Osteoblast (primary cell): ENCODE results near the gene TAS1R1. TPM values are rescaled to one million over a fixed set of nuclear protein-coding genes. Genes with fewer than 3 reads are reported as not detected.

Source experiments
- DNase-seq: peaks from one replicate; pipeline ENCODE4 v3.0.0; 2011; ENCODE audit warnings: low spot score, mixed read lengths; ENCODE audit not compliant: insufficient read length; ENCODE audit errors: missing footprints
- H2AFZ ChIP-seq: 2 replicates; pipeline ENCODE4 v1.6.0; 2011; ENCODE audit warnings: mild to moderate bottlenecking, low read length
- H3K27ac ChIP-seq: 2 replicates; pipeline ENCODE4 v1.5.1; 2011; ENCODE audit warnings: mild to moderate bottlenecking, low read depth, low read length, moderate library complexity
- H3K27me3 ChIP-seq: 2 replicates; pipeline ENCODE4 v1.6.0; 2012; ENCODE audit warnings: mild to moderate bottlenecking, control low read depth, inconsistent platforms, low read length, moderate library complexity; ENCODE audit not compliant: insufficient read depth
- H3K36me3 ChIP-seq: 2 replicates; pipeline ENCODE4 v1.5.1; 2011; ENCODE audit warnings: mild to moderate bottlenecking, low read length, control low read depth, moderate library complexity; ENCODE audit not compliant: insufficient read depth
- H3K4me1 ChIP-seq: 2 replicates; pipeline ENCODE4 v1.5.1; 2011; ENCODE audit warnings: mild to moderate bottlenecking, low read length, control low read depth, moderate library complexity; ENCODE audit not compliant: insufficient read depth
- H3K4me2 ChIP-seq: 2 replicates; pipeline ENCODE4 v1.6.0; 2011; ENCODE audit warnings: mild to moderate bottlenecking, low read length; ENCODE audit not compliant: insufficient read depth
- H3K4me3 ChIP-seq: fragments of 200-600 bp; sonication (generic); 3 replicates; pipeline ENCODE4 v1.5.1; 2012; ENCODE audit warnings: mild to moderate bottlenecking, low read length, inconsistent platforms; ENCODE audit not compliant: insufficient read depth
- H3K79me2 ChIP-seq: 2 replicates; pipeline ENCODE4 v1.6.0; 2012; ENCODE audit warnings: mild to moderate bottlenecking, low read length, control low read depth, inconsistent platforms; ENCODE audit not compliant: insufficient read depth
- H3K9me3 ChIP-seq: 2 replicates; pipeline ENCODE4 v1.5.1; 2011; ENCODE audit warnings: low read depth, low read length, control low read depth
- H4K20me1 ChIP-seq: 2 replicates; pipeline ENCODE4 v1.6.0; 2012; ENCODE audit warnings: mild to moderate bottlenecking, low read length, control low read depth; ENCODE audit not compliant: insufficient read depth
- total RNA-seq: library from RNA; depleted of rRNA; stranded (reverse); fragments of >200 nt; gene quantifications from 2 replicates; pipeline ENCODE4 v1.2.3, GENCODE V29; 2012
- TF ChIP-seq, protein P1 (sequence below): IDR thresholded peaks from 2 replicates; pipeline ENCODE4 v1.5.1; 2011; ENCODE audit warnings: mild to moderate bottlenecking, low read depth, low read length, moderate library complexity; ENCODE audit errors: extremely low read depth

The TAS1R1 gene
- total RNA-seq, 1 donor: under 0.01 TPM

DNA sequence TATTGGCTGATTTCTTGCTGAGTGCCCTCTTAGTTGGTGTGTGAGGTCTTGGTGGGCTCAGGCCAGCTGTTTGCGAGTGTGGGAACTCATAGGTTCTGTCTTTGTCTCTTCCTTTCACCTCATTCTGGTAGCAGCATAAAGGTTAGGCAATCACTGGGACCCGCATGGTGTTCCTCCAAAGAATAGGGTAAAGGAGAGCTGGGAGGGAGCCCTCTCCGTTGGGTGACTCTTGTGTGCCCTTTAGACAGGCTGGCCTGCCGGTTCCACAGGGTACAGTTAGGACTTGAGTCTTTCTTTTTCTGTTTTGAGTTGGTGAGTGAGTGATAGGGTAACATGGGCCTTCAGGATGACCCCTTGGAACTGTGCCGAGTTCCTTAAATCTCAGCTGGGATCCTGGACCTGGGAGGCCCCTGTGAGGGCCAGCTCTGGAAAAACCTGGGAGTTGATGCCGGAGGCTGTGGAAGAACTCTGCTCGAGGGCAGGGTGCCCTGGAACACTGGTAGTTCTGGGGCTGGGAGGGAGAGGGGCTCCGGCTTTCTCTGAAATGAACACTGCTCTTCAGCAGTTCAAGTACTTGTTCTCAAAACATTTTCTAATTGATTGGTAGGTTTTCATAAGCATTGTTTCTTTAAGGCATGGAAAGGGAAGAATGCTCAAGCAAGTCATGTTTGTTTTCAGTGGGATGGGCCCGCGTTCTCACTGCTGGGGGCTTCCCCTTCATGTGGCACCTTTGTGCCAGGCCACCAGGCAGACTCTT, 67.5 kb downstream of the TAS1R1 start:
- H3K4me2 ChIP-seq: no peak overlapping the region

DNA sequence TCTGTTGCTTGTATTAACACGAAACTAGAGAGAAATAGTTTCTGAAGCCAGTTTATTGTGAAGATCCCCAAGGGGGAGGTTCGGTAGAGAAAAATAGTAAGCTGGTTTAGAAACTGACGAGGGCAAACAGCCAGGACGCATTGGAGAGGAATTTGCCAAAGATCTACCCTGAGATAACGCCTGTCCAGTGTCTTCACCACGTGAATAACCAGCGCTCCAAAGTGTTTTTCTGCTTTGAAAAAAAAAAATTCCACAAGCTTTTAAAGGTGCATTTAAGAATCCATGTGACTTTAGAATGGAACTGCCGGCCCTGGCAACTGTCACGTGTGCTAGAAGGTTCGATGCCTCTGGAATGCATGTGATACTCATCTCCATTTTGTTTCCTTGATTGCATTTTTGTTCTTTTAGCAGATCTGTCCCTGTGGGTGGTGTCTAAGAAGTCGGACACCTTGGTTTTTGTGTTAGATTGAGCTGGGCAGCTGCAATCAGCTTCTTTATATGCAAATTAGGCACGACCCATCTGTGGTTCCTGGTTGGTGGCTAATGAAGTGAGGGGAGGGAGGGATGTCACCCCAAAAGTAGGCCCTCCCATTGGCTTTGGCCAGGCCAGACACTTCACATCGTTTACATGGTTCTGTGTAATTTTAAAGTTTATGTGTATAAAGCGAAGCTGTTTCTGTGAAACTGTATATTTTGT, 68.3 kb downstream of the TAS1R1 start:
- DNase-seq: peak; percentile 75
- TF ChIP-seq, protein P1, sequence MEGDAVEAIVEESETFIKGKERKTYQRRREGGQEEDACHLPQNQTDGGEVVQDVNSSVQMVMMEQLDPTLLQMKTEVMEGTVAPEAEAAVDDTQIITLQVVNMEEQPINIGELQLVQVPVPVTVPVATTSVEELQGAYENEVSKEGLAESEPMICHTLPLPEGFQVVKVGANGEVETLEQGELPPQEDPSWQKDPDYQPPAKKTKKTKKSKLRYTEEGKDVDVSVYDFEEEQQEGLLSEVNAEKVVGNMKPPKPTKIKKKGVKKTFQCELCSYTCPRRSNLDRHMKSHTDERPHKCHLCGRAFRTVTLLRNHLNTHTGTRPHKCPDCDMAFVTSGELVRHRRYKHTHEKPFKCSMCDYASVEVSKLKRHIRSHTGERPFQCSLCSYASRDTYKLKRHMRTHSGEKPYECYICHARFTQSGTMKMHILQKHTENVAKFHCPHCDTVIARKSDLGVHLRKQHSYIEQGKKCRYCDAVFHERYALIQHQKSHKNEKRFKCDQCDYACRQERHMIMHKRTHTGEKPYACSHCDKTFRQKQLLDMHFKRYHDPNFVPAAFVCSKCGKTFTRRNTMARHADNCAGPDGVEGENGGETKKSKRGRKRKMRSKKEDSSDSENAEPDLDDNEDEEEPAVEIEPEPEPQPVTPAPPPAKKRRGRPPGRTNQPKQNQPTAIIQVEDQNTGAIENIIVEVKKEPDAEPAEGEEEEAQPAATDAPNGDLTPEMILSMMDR: no peak
- Histone ChIP-seq H3K27ac (no peak overlapping the region), H3K36me3 (peaks cover 55% of the 10 kb centered on the region), H3K4me3 (no peak overlapping the region), H3K27me3 (no peaks in the 10 kb centered on the region), H3K4me1 (peaks cover 9% of the 10 kb centered on the region), H3K9me3 (no peaks in the 10 kb centered on the region), H3K4me2 (no peak overlapping the region), H3K79me2 (peaks cover 84% of the 10 kb centered on the region), H4K20me1 (peaks cover 49% of the 10 kb centered on the region), H2AFZ (no peak overlapping the region)

More for the DNA sequence above, 67.5 kb downstream of the TAS1R1 start:
- no peaks in the 10 kb centered on the region for H3K9me3 ChIP-seq
- TF ChIP-seq, protein P1: no peak
- peaks cover 84% of the 10 kb centered on the region for H3K79me2 ChIP-seq
- peaks cover 57% of the 10 kb centered on the region for H4K20me1 ChIP-seq
- peaks cover 9% of the 10 kb centered on the region for H3K4me1 ChIP-seq
- no peak overlapping the region for H2AFZ ChIP-seq
- H3K27ac ChIP-seq: no peak overlapping the region
- no peaks in the 10 kb centered on the region for H3K27me3 ChIP-seq
- H3K36me3 ChIP-seq: peaks cover 57% of the 10 kb centered on the region
- DNase-seq: peak; percentile 72
- no peak overlapping the region for H3K4me3 ChIP-seq

GRCh38 chr1:6624710-6625583, 69.8 kb downstream of the TAS1R1 start, which contains the start of gene THAP3:
Gene THAP3 (plus strand): TSS chr1:6624868. CDS start chr1:6625219, 351 bp downstream.
- H3K79me2 ChIP-seq: peaks cover 82% of the 10 kb centered on the region

More at GRCh38 chr1:6624710-6625583, 69.8 kb downstream of the TAS1R1 start, which contains the start of gene THAP3:
- peaks cover 61% of the 10 kb centered on the region for H3K36me3 ChIP-seq
- H3K4me2 ChIP-seq: peak within 1 kb of the TSS; percentile 81
- peaks cover 9% of the 10 kb centered on the region for H3K4me1 ChIP-seq
- peaks cover 46% of the 10 kb centered on the region for H4K20me1 ChIP-seq
- peak within 1 kb of the TSS; percentile 76 for H3K4me3 ChIP-seq
- no peaks in the 10 kb centered on the region for H3K27me3 ChIP-seq
- H2AFZ ChIP-seq: peak within 1 kb of the TSS; percentile 81
- H3K27ac ChIP-seq: peak within 1 kb of the TSS; percentile 70
- DNase-seq: peak; percentile 99
- H3K9me3 ChIP-seq: no peaks in the 10 kb centered on the region
- TF ChIP-seq, protein P1: no peak
